Muscle layer of colon (tissue), 2 donors: Measurements from ENCODE around the gene THAP3.

Experiments
- H3K27ac ChIP-seq: one replicate; pipeline ENCODE4 v1.7.0; 2013; ENCODE audit warnings: low read depth, mild to moderate bottlenecking, low read length, moderate library complexity
- H3K27me3 ChIP-seq, 2 donors: one replicate each; pipeline ENCODE4 v1.7.0; 2013; ENCODE audit warnings: low read length in 2 of 2, mild to moderate bottlenecking in 2 of 2; ENCODE audit not compliant: insufficient read depth in 2 of 2, control insufficient read depth in 1 of 2
- H3K36me3 ChIP-seq: one replicate; pipeline ENCODE4 v1.7.0; 2013; ENCODE audit warnings: mild to moderate bottlenecking, low read length; ENCODE audit not compliant: insufficient read depth
- H3K4me1 ChIP-seq: one replicate; pipeline ENCODE4 v1.7.0; 2013; ENCODE audit warnings: mild to moderate bottlenecking, low read length; ENCODE audit not compliant: insufficient read depth
- H3K4me3 ChIP-seq, 2 donors: one replicate each; pipeline ENCODE4 v1.7.0; 2013; ENCODE audit warnings: low read length in 2 of 2, low read depth in 1 of 2, mild to moderate bottlenecking in 1 of 2, moderate library complexity in 1 of 2
- H3K9ac ChIP-seq: one replicate; pipeline ENCODE4 v1.7.0; 2013; ENCODE audit warnings: low read length
- H3K9me3 ChIP-seq: one replicate; pipeline ENCODE4 v1.7.0; 2013; ENCODE audit warnings: mild to moderate bottlenecking, low read length
- donor health status: abdominal sarcoma.
- donor health status: Adenocarcinoma of cecum.

The THAP3 gene

GRCh38 chr1:6614929-6615785 lies 9.5 kb upstream of the THAP3 start:
- Histone ChIP-seq H3K36me3 (peaks cover 17% of the 10 kb centered on the region), H3K4me1 (peaks cover 33% of the 10 kb centered on the region), H3K27ac (peak overlapping the region; percentile 86), H3K9me3 (no peaks in the 10 kb centered on the region), H3K9ac (peak overlapping the region; percentile 34), H3K4me3 (peak overlapping the region; percentile 61 to 83), H3K27me3 (no peaks in the 10 kb centered on the region)

- Histone ChIP-seq H3K9me3 (no peaks in the 10 kb centered on the region), H3K9ac (no peak overlapping the region), H3K4me3 (no peak overlapping the region), H3K27me3 (no peaks in the 10 kb centered on the region), H3K27ac (no peak overlapping the region), H3K4me1 (peaks cover 18% of the 10 kb centered on the region), H3K36me3 (peaks cover 46% of the 10 kb centered on the region)
Measured at GRCh38 chr1:6619045-6619444, 5.6 kb upstream of the THAP3 start.

- H3K27ac ChIP-seq = no peak overlapping the region
- H3K4me3 ChIP-seq = no peak overlapping the region
- H3K27me3 ChIP-seq = no peaks in the 10 kb centered on the region
- H3K4me1 ChIP-seq = peaks cover 19% of the 10 kb centered on the region
- H3K36me3 ChIP-seq = peaks cover 46% of the 10 kb centered on the region
- no peaks in the 10 kb centered on the region for H3K9me3 ChIP-seq
- no peak overlapping the region for H3K9ac ChIP-seq
Measured at GRCh38 chr1:6621429-6622391, 3.0 kb upstream of the THAP3 start.

- no peaks in the 10 kb centered on the region for H3K9me3 ChIP-seq
- H3K36me3 ChIP-seq = peaks cover 44% of the 10 kb centered on the region
- H3K27ac ChIP-seq = no peak overlapping the region
- no peak overlapping the region for H3K4me3 ChIP-seq
- H3K27me3 ChIP-seq = no peaks in the 10 kb centered on the region
- peaks cover 19% of the 10 kb centered on the region for H3K4me1 ChIP-seq
- no peak overlapping the region for H3K9ac ChIP-seq
Measured at GRCh38 chr1:6622396-6623152, 2.1 kb upstream of the THAP3 start.

- no peaks in the 10 kb centered on the region for H3K9me3 ChIP-seq
- no peaks in the 10 kb centered on the region for H3K27me3 ChIP-seq
- H3K27ac ChIP-seq = no peak overlapping the region
- no peak overlapping the region for H3K9ac ChIP-seq
- H3K36me3 ChIP-seq = peaks cover 47% of the 10 kb centered on the region
- no peak overlapping the region for H3K4me3 ChIP-seq
- H3K4me1 ChIP-seq = peaks cover 25% of the 10 kb centered on the region
Measured at GRCh38 chr1:6623269-6623965, 1.3 kb upstream of the THAP3 start.

GRCh38 chr1:6625584-6626149 lies 999 bp downstream of the THAP3 start:
- Histone ChIP-seq H3K4me3 (peak overlapping the region; percentile 60 to 79), H3K27ac (peak overlapping the region; percentile 87), H3K27me3 (no peaks in the 10 kb centered on the region), H3K36me3 (peaks cover 59% of the 10 kb centered on the region), H3K9ac (peak overlapping the region; percentile 68), H3K9me3 (no peaks in the 10 kb centered on the region), H3K4me1 (peaks cover 25% of the 10 kb centered on the region)

- Histone ChIP-seq H3K27me3 (no peaks in the 10 kb centered on the region), H3K9me3 (no peaks in the 10 kb centered on the region), H3K27ac (no peak overlapping the region), H3K4me1 (peaks cover 25% of the 10 kb centered on the region), H3K4me3 (no peak overlapping the region), H3K36me3 (peaks cover 51% of the 10 kb centered on the region), H3K9ac (no peak overlapping the region)
Measured at GRCh38 chr1:6627031-6627430, 2.4 kb downstream of the THAP3 start.

GRCh38 chr1:6627841-6628545 lies 3.3 kb downstream of the THAP3 start:
- H3K9me3 ChIP-seq = no peaks in the 10 kb centered on the region
- no peak overlapping the region for H3K9ac ChIP-seq
- peaks cover 25% of the 10 kb centered on the region for H3K4me1 ChIP-seq
- H3K36me3 ChIP-seq = peaks cover 53% of the 10 kb centered on the region
- no peaks in the 10 kb centered on the region for H3K27me3 ChIP-seq
- no peak overlapping the region for H3K27ac ChIP-seq
- H3K4me3 ChIP-seq = no peak overlapping the region

- H3K27ac ChIP-seq = no peak overlapping the region
- H3K27me3 ChIP-seq = no peaks in the 10 kb centered on the region
- no peaks in the 10 kb centered on the region for H3K9me3 ChIP-seq
- H3K4me1 ChIP-seq = peaks cover 25% of the 10 kb centered on the region
- peaks cover 54% of the 10 kb centered on the region for H3K36me3 ChIP-seq
- no peak overlapping the region for H3K9ac ChIP-seq
- no peak overlapping the region for H3K4me3 ChIP-seq
Measured at GRCh38 chr1:6628971-6629479, 4.4 kb downstream of the THAP3 start.

- Histone ChIP-seq H3K9me3 (no peaks in the 10 kb centered on the region), H3K27ac (no peak overlapping the region), H3K9ac (no peak overlapping the region), H3K4me3 (no peak overlapping the region), H3K36me3 (peaks cover 62% of the 10 kb centered on the region), H3K27me3 (no peaks in the 10 kb centered on the region), H3K4me1 (peaks cover 21% of the 10 kb centered on the region)
Measured at GRCh38 chr1:6630027-6630426, 5.4 kb downstream of the THAP3 start.
